Stimulated activated CD4-positive, alpha-beta T cell treated with anti-CD3 and anti-CD28 coated beads, Interleukin-15, amount 100 ng/mL, for 1 hour (primary cell): ENCODE results near the gene CNGA3.

Experiments
- DNase-seq, 2 donors: peaks; one replicate each; pipeline ENCODE4 v3.0.0-alpha.2; 2020; ENCODE audit warnings: low read depth in 1 of 2, low spot score in 1 of 2

Gene CNGA3

DNA sequence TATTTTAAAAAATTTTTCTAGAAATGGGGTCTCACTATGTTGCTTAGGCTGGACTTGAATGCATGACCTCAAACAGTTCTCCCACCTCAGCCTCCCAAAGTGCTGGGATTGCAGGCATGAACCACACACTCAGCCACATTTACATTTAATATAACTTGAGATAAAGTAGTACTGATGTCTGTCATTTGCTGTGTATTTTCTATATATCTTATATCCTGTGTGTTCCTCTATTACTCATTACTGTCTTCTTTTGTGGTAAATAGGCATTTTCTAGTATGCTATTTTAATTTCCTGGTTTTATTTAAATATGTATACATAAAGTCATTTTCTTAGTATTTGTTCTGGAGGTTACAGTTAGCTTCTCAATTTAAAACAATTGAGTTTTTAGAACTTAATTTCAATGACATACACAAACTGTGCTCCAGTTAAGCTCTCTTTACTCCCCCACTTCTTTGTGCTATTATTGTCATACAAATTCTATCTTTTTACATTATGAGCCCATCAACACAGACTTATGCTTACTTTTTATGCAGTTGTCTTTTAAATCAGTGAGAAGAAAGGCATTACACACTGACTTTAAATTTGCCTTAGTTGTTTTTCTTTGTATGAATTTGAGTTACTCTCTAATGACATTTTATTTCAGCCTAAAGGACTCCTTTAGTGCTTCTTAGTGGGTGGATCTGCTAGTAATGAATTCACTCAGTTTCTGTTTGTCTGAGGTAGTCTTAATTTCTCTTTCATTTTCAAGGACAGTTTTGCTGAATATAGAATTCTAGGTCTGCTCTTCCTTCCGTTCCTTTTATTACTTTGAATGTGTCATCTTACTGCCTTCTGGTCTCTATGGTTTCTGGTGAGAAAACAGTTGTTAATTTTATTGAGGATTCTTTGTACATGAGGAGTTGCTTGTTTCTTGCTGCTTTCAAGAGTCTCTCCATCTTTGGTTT, 92.2 kb downstream of the CNGA3 start:
- no peak for DNase-seq

DNA sequence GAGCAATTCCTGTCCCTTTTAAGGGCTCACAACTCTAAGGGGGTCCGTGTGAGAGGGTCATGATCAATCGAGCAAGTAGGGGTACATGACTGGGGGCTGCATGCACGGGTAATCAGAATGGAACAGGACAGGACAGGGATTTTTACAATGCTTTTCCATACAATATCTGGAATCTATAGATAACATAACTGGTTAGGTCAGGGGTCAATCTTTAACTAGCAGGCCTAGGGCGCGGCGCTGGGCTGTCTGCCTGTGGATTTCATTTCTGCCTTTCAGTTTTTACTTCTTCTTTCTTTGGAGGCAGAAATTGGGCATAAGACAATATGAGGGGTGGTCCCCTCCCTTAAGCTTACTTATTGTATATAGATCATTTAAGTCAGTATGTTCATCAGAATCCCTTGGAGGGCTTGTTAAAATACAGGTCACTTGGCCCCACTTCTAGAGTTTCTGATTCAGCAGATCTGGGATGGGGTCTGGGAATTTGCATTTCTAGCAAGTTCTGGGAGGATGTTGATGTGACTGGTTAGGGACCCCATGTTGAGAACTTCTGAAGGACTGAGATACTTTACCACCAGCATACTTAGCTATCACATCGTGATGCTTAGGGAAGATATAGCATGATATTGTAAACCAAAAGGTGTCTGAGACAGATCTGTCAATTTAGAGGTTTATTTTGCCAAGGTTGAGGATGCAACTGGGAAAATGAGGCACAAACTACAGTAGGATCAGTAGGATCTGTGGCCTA, 95.6 kb downstream of the CNGA3 start:
- no peak for DNase-seq

DNA sequence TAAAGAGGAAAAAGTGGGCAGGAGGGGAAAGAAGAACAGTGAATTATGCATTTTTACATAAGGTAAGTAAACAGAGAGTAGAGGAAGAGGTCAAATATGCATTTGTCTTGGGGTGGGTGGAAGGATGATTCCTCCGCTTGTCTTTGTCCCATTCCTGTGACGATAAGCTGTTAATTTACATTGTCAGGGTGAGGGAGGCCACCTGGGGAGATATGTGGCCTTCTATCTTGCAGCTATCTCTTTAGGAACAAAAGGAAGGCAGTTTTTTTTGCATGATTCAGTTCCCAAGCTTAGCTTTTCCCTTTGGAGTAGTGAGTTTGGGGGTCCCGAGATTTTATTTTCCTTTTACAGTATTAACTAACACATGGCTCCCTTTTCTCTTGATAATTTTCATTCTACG, 96.2 kb downstream of the CNGA3 start:
- DNase-seq = no peak

DNA sequence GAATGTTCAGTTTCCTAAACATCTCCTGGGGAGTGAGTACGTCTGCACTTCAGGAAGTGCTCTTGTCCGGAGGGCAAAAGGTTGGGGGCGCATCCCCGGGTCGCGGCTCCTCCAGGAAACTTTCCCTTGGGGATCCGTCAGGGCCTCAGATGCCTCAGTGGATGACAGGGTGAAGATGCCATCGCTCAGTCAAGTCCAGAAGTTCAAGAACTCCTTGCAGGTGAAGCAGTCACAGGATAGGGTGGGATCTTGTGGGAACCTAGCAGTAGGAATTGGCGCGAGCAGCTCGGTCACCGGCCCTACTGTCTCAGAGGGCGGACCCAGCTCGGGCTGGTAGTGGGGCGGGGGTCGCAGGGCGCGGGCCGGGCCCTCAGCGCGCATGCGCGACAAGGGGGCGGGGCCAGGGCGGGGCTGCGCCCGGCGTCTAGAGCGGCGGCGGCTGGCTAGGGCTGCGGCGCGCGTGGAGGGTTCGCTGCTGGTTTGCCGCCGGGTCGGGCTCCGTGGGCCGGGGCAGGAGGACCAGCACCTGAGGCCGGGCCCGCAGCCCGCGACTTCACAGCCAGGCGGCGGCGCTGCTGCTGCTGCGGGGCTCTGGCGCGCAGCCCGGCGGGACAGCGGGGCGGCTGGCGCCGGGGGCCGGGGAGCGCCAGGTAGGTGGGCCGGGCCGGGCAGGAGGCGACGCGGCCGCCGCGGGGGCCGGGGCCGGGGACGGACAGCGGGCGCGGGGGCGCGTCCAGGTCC, 98.3 kb downstream of the CNGA3 start, which contains the start of gene INPP4A:
Gene INPP4A, plus strand, starts transcription at position 423 of the 741 bp plus-strand sequence. CDS start 75,191 bp downstream, outside the sequence.
- DNase-seq = peak; percentile 64 to 78

DNA sequence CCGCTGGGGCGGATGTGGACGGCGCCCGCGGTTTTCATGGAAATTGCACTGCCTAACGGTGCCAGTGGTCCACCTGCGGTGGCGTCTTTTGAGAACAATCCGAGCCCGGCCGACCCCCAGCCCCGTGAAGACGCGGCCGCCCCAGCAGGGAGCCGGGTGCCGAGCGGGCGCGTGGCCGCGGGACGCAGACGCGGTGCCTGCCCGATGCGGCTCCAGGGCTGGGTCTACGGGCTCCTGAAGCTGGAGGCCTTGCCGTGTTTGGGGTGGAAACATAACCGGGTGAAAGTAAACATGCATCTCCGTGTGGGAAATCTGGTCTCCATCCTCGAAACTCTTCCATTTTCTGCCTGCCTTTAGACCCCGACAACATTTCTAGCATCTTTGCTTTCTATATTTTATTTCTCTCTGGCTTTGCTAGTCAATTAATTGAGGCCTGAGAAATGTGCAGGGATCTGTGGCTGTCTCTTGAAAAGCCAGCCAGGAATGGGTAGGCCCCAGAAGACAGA, 99.0 kb downstream of the CNGA3 start:
- DNase-seq = no peak

- DNase-seq = no peak
Observed at GRCh38 chr2:98445683-98446581, 99.7 kb downstream of the CNGA3 start.

DNA sequence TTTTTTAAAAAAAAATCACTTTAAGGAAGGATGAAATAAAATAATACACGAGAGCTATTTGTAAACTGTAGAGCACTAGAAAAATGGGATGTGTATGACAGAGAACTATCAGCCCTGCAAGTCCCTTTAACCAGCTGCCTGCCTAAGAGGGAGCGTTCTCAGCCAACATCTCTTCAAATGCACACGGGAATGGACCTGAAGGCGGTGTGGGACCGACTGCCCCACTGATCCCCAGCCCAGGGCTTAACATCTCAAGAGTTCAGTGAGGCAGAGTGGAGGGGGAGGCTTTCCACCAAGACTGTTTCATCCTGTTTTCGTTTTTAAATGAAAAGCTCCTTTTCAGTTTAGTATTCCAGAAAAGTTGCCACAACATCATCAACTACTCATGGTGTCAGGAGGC, 100.6 kb downstream of the CNGA3 start:
- DNase-seq = no peak
